Measurements from ENCODE around the gene WDR33. TPM values are rescaled to one million over a fixed set of nuclear protein-coding genes. Genes with fewer than 3 reads are reported as not detected.

The WDR33 gene
- total RNA-seq, 6 donors from 2014 or later: 33.7 to 76.3 (median 47.5) TPM

- TF ChIP-seq EP300 (IDR thresholded peaks at IDR 0.05) (no peak), CTCF (IDR thresholded peaks at IDR 0.05) (no peak), POLR2A (IDR thresholded peaks at IDR 0.05) (no peak), POLR2AphosphoS5 (IDR thresholded peaks at IDR 0.05) (no peak)
- no peaks in the 10 kb centered on the region for H3K27me3 ChIP-seq
- H3K4me3 ChIP-seq: peak overlapping the region; percentile 21 to 92 (median 82)
- peak overlapping the region; percentile 92 to 99 (median 98) for H3K27ac ChIP-seq
- no peaks in the 10 kb centered on the region for H3K9me3 ChIP-seq
- ATAC-seq (ENCODE audit: low FRiP score in 2 of 2) (no peak), DNase-seq (no peak)
- H3K36me3 ChIP-seq: peaks cover 0 to 19% (median 1%) of the 10 kb centered on the region in 4 donors
- WGBS, 2 donors: 40 to 46% methylated on average over 19 of the region's 19 CpGs
- H3K4me1 ChIP-seq: peaks cover 37 to 53% (median 46%) of the 10 kb centered on the region in 4 donors
These were observed 108.5 kb downstream of the WDR33 start for GRCh38 chr2:127702395-127703009.

- peaks cover 37 to 53% (median 46%) of the 10 kb centered on the region in 4 donors for H3K4me1 ChIP-seq
- peak; percentile 82 to 83 for ATAC-seq (ENCODE audit: low FRiP score in 2 of 2)
- H3K27ac ChIP-seq: peak overlapping the region; percentile 92 to 99 (median 98)
- H3K9me3 ChIP-seq: no peaks in the 10 kb centered on the region
- H3K27me3 ChIP-seq: no peaks in the 10 kb centered on the region
- peak in 2 of 4 donors; percentile 32 to 43 for TF ChIP-seq POLR2A (IDR thresholded peaks at IDR 0.05)
- peak; percentile 28 to 90 (median 62) for TF ChIP-seq CTCF (IDR thresholded peaks at IDR 0.05)
- TF ChIP-seq EP300 (IDR thresholded peaks at IDR 0.05): no peak
- peak; percentile 36 to 37 for TF ChIP-seq POLR2AphosphoS5 (IDR thresholded peaks at IDR 0.05)
- H3K36me3 ChIP-seq: peaks cover 0 to 14% (median 0%) of the 10 kb centered on the region in 4 donors
- DNase-seq: peak; percentile 84 to 95
- peak overlapping the region; percentile 39 to 92 (median 82) for H3K4me3 ChIP-seq
- WGBS, 2 donors: 0 to 1% methylated on average over 7 to 42 of the region's 108 CpGs
These were observed 109.1 kb downstream of the WDR33 start for GRCh38 chr2:127701651-127702394.

GRCh38 chr2:127701193-127701650 is 109.7 kb downstream of the WDR33 start, which contains the start of gene SFT2D3:
SFT2D3 (plus strand) TSS chr2:127701497; CDS start chr2:127701529, 32 bp downstream.
- peak; percentile 94 for ATAC-seq (ENCODE audit: low FRiP score in 2 of 2)

More at GRCh38 chr2:127701193-127701650, 109.7 kb downstream of the WDR33 start, which contains the start of gene SFT2D3:
- H3K4me3 ChIP-seq: peak within 1 kb of the TSS; percentile 39 to 92 (median 82)
- no peaks in the 10 kb centered on the region for H3K9me3 ChIP-seq
- H3K27me3 ChIP-seq: no peaks in the 10 kb centered on the region
- TF ChIP-seq EP300 (IDR thresholded peaks at IDR 0.05) (no peak), CTCF (IDR thresholded peaks at IDR 0.05) (peak in 1 of 6 experiments; percentile 7), POLR2A (IDR thresholded peaks at IDR 0.05) (peak; percentile 59 to 97 (median 90)), POLR2AphosphoS5 (IDR thresholded peaks at IDR 0.05) (peak; percentile 83 to 86)
- peak; percentile 95 to 97 for DNase-seq
- 0 to 1% methylated on average over 4 to 26 of the region's 44 CpGs for WGBS, 2 donors
- peaks cover 37 to 48% (median 45%) of the 10 kb centered on the region in 4 donors for H3K4me1 ChIP-seq
- peak within 1 kb of the TSS; percentile 92 to 99 (median 98) for H3K27ac ChIP-seq
- peaks cover 0 to 8% (median 0%) of the 10 kb centered on the region in 4 donors for H3K36me3 ChIP-seq
